H1 (cell line): ENCODE results near the gene PTPRO. TPM values are rescaled to one million over a fixed set of nuclear protein-coding genes. Genes with fewer than 3 reads are reported as not detected.
A peak's percentile ranks its signal among the peaks of the same experiment; 100 is the strongest.

Source experiments
- CTCF ChIA-PET: fragments of 300-600 bp; sonication (Branson Sonifier 250); formaldehyde crosslinking; loops from one replicate; lab custom pipeline; 2021; ENCODE audit not compliant: partially characterized antibody; lab: Charles Lee
- POLR2A ChIA-PET: fragments of 300-600 bp; sonication (Branson Sonifier 250); formaldehyde crosslinking; loops from one replicate; lab custom pipeline; 2021; ENCODE audit warnings: inconsistent platforms; ENCODE audit not compliant: partially characterized antibody; lab: Charles Lee
- DNase-seq, 2 experiments: peaks; one replicate each; pipeline versions ENCODE4 v3.0.0 to v3.0.0-alpha.2; 2010 to 2022; ENCODE audit warnings: low spot score in 2 of 2, low read depth in 1 of 2, mixed read lengths in 1 of 2
- FAIRE-seq: peaks from 2 replicates; lab custom pipeline; 2011; peaks lifted over from hg19 to GRCh38; lab: Jason Lieb, UNC
- H2AFZ ChIP-seq: 2 replicates; pipeline ENCODE4 v1.8.1; 2012; ENCODE audit warnings: low read length, inconsistent platforms
- H2AK5ac ChIP-seq: 2 replicates; pipeline ENCODE4 v1.6.1; 2013; ENCODE audit warnings: low read depth, low read length
- H2BK120ac ChIP-seq: replicated peaks from 2 replicates; pipeline ENCODE3; 2013; ENCODE audit warnings: low read depth, low read length, inconsistent platforms
- H2BK12ac ChIP-seq: 2 replicates; pipeline ENCODE4 v1.6.1; 2013; ENCODE audit warnings: low read depth, low read length
- H2BK15ac ChIP-seq: 2 replicates; pipeline ENCODE4 v1.6.1; 2013; ENCODE audit warnings: low read length
- H2BK20ac ChIP-seq: 2 replicates; pipeline ENCODE4 v1.6.1; 2013; ENCODE audit warnings: low read length
- H2BK5ac ChIP-seq: 2 replicates; pipeline ENCODE4 v1.6.1; 2013; ENCODE audit warnings: low read depth, low read length
- H3K14ac ChIP-seq: 2 replicates; pipeline ENCODE4 v1.6.1; 2013; ENCODE audit warnings: inconsistent platforms; ENCODE audit not compliant: insufficient read length
- H3K18ac ChIP-seq: 2 replicates; pipeline ENCODE4 v1.6.1; 2013; ENCODE audit warnings: low read length; ENCODE audit errors: extremely low read depth
- H3K23ac ChIP-seq: 2 replicates; pipeline ENCODE4 v1.6.1; 2013; ENCODE audit warnings: inconsistent platforms; ENCODE audit not compliant: insufficient read length
- H3K23me2 ChIP-seq: 2 replicates; pipeline ENCODE4 v1.6.1; 2013; ENCODE audit warnings: low read depth, low read length
- H3K27ac ChIP-seq: 2 replicates; pipeline ENCODE4 v1.6.1; 2011; ENCODE audit warnings: low read depth, low read length, inconsistent platforms
- H3K27me3 ChIP-seq, 4 experiments: replicated peaks in 1 of 4; 1 replicate in 1 of 4; 2 replicates in 3 of 4; pipeline versions ENCODE4 v1.6.1 to v1.8.1; 2011 to 2013; ENCODE audit warnings: low read length in 3 of 4, mild to moderate bottlenecking in 3 of 4, inconsistent platforms in 2 of 4, mixed read lengths in 2 of 4, moderate library complexity in 1 of 4; ENCODE audit not compliant: control insufficient read depth in 3 of 4, insufficient read depth in 3 of 4; ENCODE audit errors: extremely low read depth in 1 of 4
- H3K36me3 ChIP-seq, 4 experiments: 2 replicates each; pipeline versions ENCODE4 v1.6.1 to v1.8.1; 2011 to 2013; ENCODE audit warnings: mild to moderate bottlenecking in 4 of 4, low read length in 3 of 4, moderate library complexity in 2 of 4, control low read depth in 1 of 4, inconsistent platforms in 1 of 4; ENCODE audit not compliant: insufficient read depth in 4 of 4, control insufficient read depth in 2 of 4
- H3K4ac ChIP-seq: replicated peaks from 2 replicates; pipeline ENCODE3; 2013; ENCODE audit warnings: low read length, low read depth, mixed read lengths, inconsistent platforms; ENCODE audit not compliant: insufficient read length
- H3K4me1 ChIP-seq, 4 experiments: replicated peaks in 1 of 4; 1 replicate in 1 of 4; 2 replicates in 3 of 4; pipeline versions ENCODE4 v1.6.1 to v1.8.1; 2011 to 2013; ENCODE audit warnings: low read length in 3 of 4, inconsistent platforms in 2 of 4, mixed read lengths in 1 of 4; ENCODE audit not compliant: insufficient read depth in 4 of 4, control insufficient read depth in 3 of 4
- H3K4me2 ChIP-seq, 2 experiments: 2 replicates each; pipeline versions ENCODE4 v1.6.1 to v1.8.1; 2011 to 2013; ENCODE audit warnings: low read depth in 2 of 2, low read length in 2 of 2, control low read depth in 1 of 2, inconsistent platforms in 1 of 2, mild to moderate bottlenecking in 1 of 2; ENCODE audit not compliant: insufficient read depth in 1 of 2
- H3K4me3 ChIP-seq, 4 experiments: fragments of 200-600, 300-600 bp in 1 of 4; sonication (generic), shearing (Covaris generic), sonication (Bioruptor Twin) in 1 of 4; 2 replicates each; pipeline versions ENCODE4 v1.5.1 to v1.8.1; 2011 to 2016; ENCODE audit warnings: low read length in 4 of 4, low read depth in 3 of 4, control low read depth in 2 of 4, inconsistent platforms in 2 of 4, mild to moderate bottlenecking in 2 of 4, mixed read lengths in 1 of 4, moderate library complexity in 1 of 4; ENCODE audit not compliant: insufficient read depth in 2 of 4; ENCODE audit errors: extremely low read depth in 1 of 4
- H3K56ac ChIP-seq: replicated peaks from 2 replicates; pipeline ENCODE3; 2013; ENCODE audit warnings: low read depth, mild to moderate bottlenecking, mixed read lengths, low read length, inconsistent platforms; ENCODE audit not compliant: insufficient read length
- H3K79me1 ChIP-seq: 2 replicates; pipeline ENCODE4 v1.6.1; 2013; ENCODE audit warnings: low read depth, low read length, control low read depth
- H3K79me2 ChIP-seq, 2 experiments: 2 replicates each; pipeline versions ENCODE4 v1.6.1 to v1.8.1; 2012 to 2013; ENCODE audit warnings: low read length in 2 of 2, mild to moderate bottlenecking in 2 of 2, inconsistent platforms in 1 of 2; ENCODE audit not compliant: insufficient read depth in 2 of 2, control insufficient read depth in 1 of 2
- H3K9ac ChIP-seq, 4 experiments: replicated peaks in 1 of 4; 1 replicate in 1 of 4; 2 replicates in 3 of 4; pipeline versions ENCODE4 v1.6.1 to v1.8.1; 2011 to 2013; ENCODE audit warnings: low read depth in 3 of 4, low read length in 3 of 4, control low read depth in 2 of 4, mild to moderate bottlenecking in 2 of 4, moderate library complexity in 2 of 4, inconsistent platforms in 1 of 4; ENCODE audit errors: extremely low read depth in 1 of 4
- H3K9me3 ChIP-seq, 2 experiments: 2 replicates each; pipeline versions ENCODE4 v1.6.1 to v1.8.1; 2012 to 2013; ENCODE audit warnings: mild to moderate bottlenecking in 2 of 2, moderate library complexity in 2 of 2, control low read depth in 1 of 2, inconsistent platforms in 1 of 2, low read depth in 1 of 2, low read length in 1 of 2, mixed read lengths in 1 of 2; ENCODE audit not compliant: insufficient read depth in 2 of 2
- H4K20me1 ChIP-seq, 2 experiments: replicated peaks in 1 of 2; 2 replicates each; pipeline versions ENCODE3 to v1.8.1; 2011 to 2013; ENCODE audit warnings: inconsistent platforms in 2 of 2, low read length in 2 of 2, mild to moderate bottlenecking in 1 of 2; ENCODE audit not compliant: insufficient read depth in 2 of 2, control insufficient read depth in 1 of 2
- H4K5ac ChIP-seq: 2 replicates; pipeline ENCODE4 v1.6.1; 2013; ENCODE audit warnings: low read length, low read depth, mixed read lengths, inconsistent platforms; ENCODE audit not compliant: insufficient read length
- H4K8ac ChIP-seq: 2 replicates; pipeline ENCODE4 v1.8.0; 2013; ENCODE audit warnings: mild to moderate bottlenecking, moderate library complexity, low read length, inconsistent platforms; ENCODE audit not compliant: insufficient read depth; ENCODE audit errors: extremely low read depth
- H4K91ac ChIP-seq: replicated peaks from 2 replicates; pipeline ENCODE3; 2013; ENCODE audit warnings: low read length, mixed read lengths, inconsistent platforms; ENCODE audit not compliant: insufficient read length
- SIX5 ChIP-seq: IDR thresholded peaks from 2 replicates; pipeline ENCODE4 v1.6.1; 2011; ENCODE audit warnings: mild to moderate bottlenecking, low read depth, low read length
- YY1 ChIP-seq: IDR thresholded peaks from 2 replicates; pipeline ENCODE4 v1.6.1; 2011; ENCODE audit warnings: low read depth, mild to moderate bottlenecking, low read length
- WGBS, 2 experiments: shearing (Covaris generic) in 1 of 2; methylation state at CpG; one replicate each; pipeline versions ENCODE4 v1.1.6 to v1.1.7; 2013 to 2015; ENCODE audit warnings: low lambda C conversion rate in 2 of 2, mixed read lengths in 2 of 2, inconsistent platforms in 1 of 2, low coverage in 1 of 2, missing lambda C conversion rate in 1 of 2; ENCODE audit not compliant: insufficient replicate concordance in 2 of 2, insufficient coverage in 1 of 2, insufficient read length in 1 of 2; ENCODE audit errors: extremely low coverage in 1 of 2, missing lambda C conversion rate in 1 of 2; 5-methylcytosine and 5-hydroxymethylcytosine counted together
- polyA plus RNA-seq, 7 experiments: library from polyadenylated mRNA; depleted of rRNA in 3 of 7; stranded (reverse) in 5 of 7; unstranded in 2 of 7; fragments of >200 nt in 5 of 7; fragments of 200-250 nt in 2 of 7; gene quantifications; 1 replicate in 5 of 7; 2 replicates in 1 of 7; 4 replicates in 1 of 7; pipeline versions ENCODE4 v1.2.1 to v1.2.3, GENCODE V29; 2011 to 2013; ENCODE audit warnings: missing spikeins in 2 of 7, mixed read lengths in 2 of 7
- total RNA-seq: library from RNA; stranded (reverse); fragmentation: NEBNext Ultra II Directional; extraction: Animal tissue kit (Norgen Biotek cat#: 25700); gene quantifications from 2 replicates; pipeline ENCODE4 v1.2.1, GENCODE V29; 2021

PTPRO gene
- total and polyA plus RNA-seq, 2 of the 8 experiments (the other 6 are each of a cell fraction or from before 2014, with no cell fraction given), result 0.73 to 1.7 TPM

DNA sequence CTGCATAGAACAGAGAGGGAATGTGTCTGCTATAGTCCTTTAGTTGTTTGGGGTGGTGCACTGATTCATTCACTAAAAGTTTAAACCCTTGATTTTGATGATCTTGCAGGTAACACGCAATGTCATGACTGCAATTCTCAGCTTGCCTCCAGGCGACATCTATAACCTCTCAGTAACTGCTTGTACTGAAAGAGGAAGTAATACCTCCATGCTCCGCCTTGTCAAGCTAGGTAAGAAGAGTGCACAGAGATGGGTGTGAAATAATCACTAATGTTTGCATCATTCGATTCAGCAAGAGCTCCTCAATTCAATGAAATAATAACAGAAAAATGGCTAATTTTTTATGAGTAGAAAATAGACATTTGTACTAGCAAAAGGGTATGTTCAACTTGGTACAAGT lies 203.7 kb downstream of the PTPRO start:
- DNase-seq, result no peak
- no peak overlapping the region for H4K8ac ChIP-seq
- no peak overlapping the region for H3K23ac ChIP-seq
- no peaks in the 10 kb centered on the region for H3K4me1 ChIP-seq
- H3K79me1 ChIP-seq, result no peaks in the 10 kb centered on the region
- no peak overlapping the region for H3K14ac ChIP-seq
- H2AFZ ChIP-seq, result 0 out of 2 replicates have a peak overlapping the region, but pooled peaks have one; percentile 39
- H3K4ac ChIP-seq, result no peak overlapping the region
- no peak overlapping the region for H3K56ac ChIP-seq
- no peaks in the 10 kb centered on the region for H3K23me2 ChIP-seq
- H3K4me2 ChIP-seq, result no peak overlapping the region
- H4K5ac ChIP-seq, result no peak overlapping the region
- H3K9ac ChIP-seq, result no peak overlapping the region
- no peaks in the 10 kb centered on the region for H3K9me3 ChIP-seq
- no peak for FAIRE-seq
- POLR2A ChIA-PET, result interaction anchor here (1.5 kb wide), 1 partner anchor 305 kb away, joined by 4 read pairs; the partner anchor contains the start of gene RERG
- no peak overlapping the region for H4K91ac ChIP-seq
- H3K18ac ChIP-seq, result no peak overlapping the region
- CTCF ChIA-PET, result interaction anchor here (0.6 to 2.2 kb wide), 11 partner anchors 14 to 305 kb away, joined by 3 to 17 read pairs (median 5); partner anchors contain the start of gene RERG
- H2BK15ac ChIP-seq, result no peak overlapping the region
- H2BK120ac ChIP-seq, result no peak overlapping the region
- no peaks in the 10 kb centered on the region for H4K20me1 ChIP-seq
- H3K27me3 ChIP-seq, result no peaks in the 10 kb centered on the region
- H3K4me3 ChIP-seq, result no peak overlapping the region
- H2BK20ac ChIP-seq, result no peak overlapping the region
- H3K36me3 ChIP-seq, result no peaks in the 10 kb centered on the region; a peak in 1 of 8 replicates
- no peak overlapping the region for H2BK12ac ChIP-seq
- no peak overlapping the region for H2BK5ac ChIP-seq
- WGBS, 2 experiments, result 64% methylated on average over 4 of the region's 4 CpGs; no CpG with 5 or more reads in 1 of the 2 experiments
- no peaks in the 10 kb centered on the region for H3K79me2 ChIP-seq
- H2AK5ac ChIP-seq, result no peak overlapping the region
- H3K27ac ChIP-seq, result no peak overlapping the region
- TF ChIP-seq SIX5 (no peak), YY1 (no peak)
